ENCODE data around the gene TEX9.
"Not testable (repeated sequence)": the region's sequence is repeated elsewhere in the genome, so short reads cannot be mapped to it uniquely, and the experiment has no call there.

Gene TEX9

GRCh38 chr15:56394909-56395308 lies 29.7 kb downstream of the TEX9 start:
- Histone ChIP-seq H2AFZ (ENCODE audit: low read depth, low read length) (no peak overlapping the region), H3K9me3 (ENCODE audit: insufficient read depth, low read length) (no peaks in the 10 kb centered on the region), H3K27ac (ENCODE audit: low read length) (no peak overlapping the region), H3K36me3 (replicated peaks; ENCODE audit: low read depth, low read length) (peaks cover 8% of the 10 kb centered on the region), H4K20me1 (ENCODE audit: insufficient read depth, low read length) (no peaks in the 10 kb centered on the region), H3K4me3 (ENCODE audit: low read length) (no peak overlapping the region), H3K4me2 (ENCODE audit: low read length) (no peak overlapping the region), H3K79me2 (ENCODE audit: low read length) (no peaks in the 10 kb centered on the region), H3K9ac (ENCODE audit: low read length) (no peak overlapping the region), H3K4me1 (ENCODE audit: low read length) (no peaks in the 10 kb centered on the region), H3K27me3 (ENCODE audit: low read depth, low read length) (no peaks in the 10 kb centered on the region)
- no peak for TF ChIP-seq EZH2phosphoT487 (IDR thresholded peaks at IDR 0.05; ENCODE audit: low read depth)
- TF ChIP-seq, protein P1, sequence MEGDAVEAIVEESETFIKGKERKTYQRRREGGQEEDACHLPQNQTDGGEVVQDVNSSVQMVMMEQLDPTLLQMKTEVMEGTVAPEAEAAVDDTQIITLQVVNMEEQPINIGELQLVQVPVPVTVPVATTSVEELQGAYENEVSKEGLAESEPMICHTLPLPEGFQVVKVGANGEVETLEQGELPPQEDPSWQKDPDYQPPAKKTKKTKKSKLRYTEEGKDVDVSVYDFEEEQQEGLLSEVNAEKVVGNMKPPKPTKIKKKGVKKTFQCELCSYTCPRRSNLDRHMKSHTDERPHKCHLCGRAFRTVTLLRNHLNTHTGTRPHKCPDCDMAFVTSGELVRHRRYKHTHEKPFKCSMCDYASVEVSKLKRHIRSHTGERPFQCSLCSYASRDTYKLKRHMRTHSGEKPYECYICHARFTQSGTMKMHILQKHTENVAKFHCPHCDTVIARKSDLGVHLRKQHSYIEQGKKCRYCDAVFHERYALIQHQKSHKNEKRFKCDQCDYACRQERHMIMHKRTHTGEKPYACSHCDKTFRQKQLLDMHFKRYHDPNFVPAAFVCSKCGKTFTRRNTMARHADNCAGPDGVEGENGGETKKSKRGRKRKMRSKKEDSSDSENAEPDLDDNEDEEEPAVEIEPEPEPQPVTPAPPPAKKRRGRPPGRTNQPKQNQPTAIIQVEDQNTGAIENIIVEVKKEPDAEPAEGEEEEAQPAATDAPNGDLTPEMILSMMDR (IDR thresholded peaks at IDR 0.05; ENCODE audit: low read depth, low read length) = no peak

DNA sequence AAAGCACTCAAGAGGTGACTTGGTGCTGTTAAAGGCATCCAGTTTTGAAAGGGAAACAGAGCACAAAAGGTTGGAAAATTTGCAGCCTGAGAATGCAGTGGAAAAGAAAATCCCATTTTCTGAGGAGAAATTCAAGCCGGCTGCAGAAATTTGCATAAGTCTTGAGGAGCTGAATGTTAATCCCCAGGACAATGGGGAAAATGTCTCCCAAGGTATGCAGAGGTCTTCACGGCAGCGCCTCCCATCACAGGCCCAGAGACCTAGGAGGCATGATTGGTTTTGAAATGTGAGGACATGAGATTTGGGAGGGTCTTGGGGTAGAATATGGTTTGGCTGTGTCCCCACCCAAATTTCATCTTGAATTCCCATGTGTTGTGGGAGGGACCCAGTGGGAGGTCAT lies 32.1 kb downstream of the TEX9 start:
- not testable (repeated sequence) for H3K36me3 ChIP-seq (replicated peaks; ENCODE audit: low read depth, low read length); H3K4me2 ChIP-seq (ENCODE audit: low read length); H3K27ac ChIP-seq (ENCODE audit: low read length); H3K4me3 ChIP-seq (ENCODE audit: low read length); H3K79me2 ChIP-seq (ENCODE audit: low read length); H3K9me3 ChIP-seq (ENCODE audit: insufficient read depth, low read length); H3K27me3 ChIP-seq (ENCODE audit: low read depth, low read length); H3K4me1 ChIP-seq (ENCODE audit: low read length); H2AFZ ChIP-seq (ENCODE audit: low read depth, low read length); H3K9ac ChIP-seq (ENCODE audit: low read length); H4K20me1 ChIP-seq (ENCODE audit: insufficient read depth, low read length)

DNA sequence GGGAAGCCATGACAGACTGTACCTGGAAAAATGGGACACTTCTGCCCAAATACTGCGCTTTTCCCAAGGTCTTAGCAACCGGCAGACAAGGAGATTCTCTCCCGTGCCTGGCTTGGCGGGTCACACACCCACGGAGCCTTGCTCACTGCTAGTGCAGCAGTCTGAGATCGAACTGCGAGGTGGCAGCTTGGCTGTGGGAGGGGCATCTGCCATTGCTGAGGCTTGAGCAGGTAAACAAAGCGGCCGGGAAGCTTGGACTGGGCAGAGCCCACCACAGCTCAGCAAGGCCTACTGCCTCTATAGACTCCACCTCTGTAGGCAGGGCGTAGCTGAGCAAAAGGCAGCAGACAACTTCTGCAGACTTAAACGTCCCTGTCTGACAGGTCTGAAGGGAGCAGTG lies 34.0 kb downstream of the TEX9 start:
- H3K27me3 ChIP-seq (ENCODE audit: low read depth, low read length); H4K20me1 ChIP-seq (ENCODE audit: insufficient read depth, low read length); H3K4me1 ChIP-seq (ENCODE audit: low read length); H2AFZ ChIP-seq (ENCODE audit: low read depth, low read length); H3K4me3 ChIP-seq (ENCODE audit: low read length); H3K27ac ChIP-seq (ENCODE audit: low read length); H3K79me2 ChIP-seq (ENCODE audit: low read length); H3K36me3 ChIP-seq (replicated peaks; ENCODE audit: low read depth, low read length); H3K9ac ChIP-seq (ENCODE audit: low read length); H3K4me2 ChIP-seq (ENCODE audit: low read length); H3K9me3 ChIP-seq (ENCODE audit: insufficient read depth, low read length): not testable (repeated sequence)

- H3K4me2 ChIP-seq (ENCODE audit: low read length) = no peak overlapping the region
- H3K9me3 ChIP-seq (ENCODE audit: insufficient read depth, low read length) = no peaks in the 10 kb centered on the region
- H3K4me1 ChIP-seq (ENCODE audit: low read length) = peaks cover 11% of the 10 kb centered on the region
- H2AFZ ChIP-seq (ENCODE audit: low read depth, low read length) = no peak overlapping the region
- TF ChIP-seq, protein P1 (IDR thresholded peaks at IDR 0.05; ENCODE audit: low read depth, low read length) = no peak
- TF ChIP-seq EZH2phosphoT487 (IDR thresholded peaks at IDR 0.05; ENCODE audit: low read depth) = no peak
- no peak overlapping the region for H3K9ac ChIP-seq (ENCODE audit: low read length)
- peaks cover 13% of the 10 kb centered on the region for H3K36me3 ChIP-seq (replicated peaks; ENCODE audit: low read depth, low read length)
- no peak overlapping the region for H3K27ac ChIP-seq (ENCODE audit: low read length)
- no peak overlapping the region for H3K4me3 ChIP-seq (ENCODE audit: low read length)
- H3K79me2 ChIP-seq (ENCODE audit: low read length) = no peaks in the 10 kb centered on the region
- no peaks in the 10 kb centered on the region for H4K20me1 ChIP-seq (ENCODE audit: insufficient read depth, low read length)
- H3K27me3 ChIP-seq (ENCODE audit: low read depth, low read length) = no peaks in the 10 kb centered on the region
Observed at GRCh38 chr15:56410721-56411120, 45.5 kb downstream of the TEX9 start.

DNA sequence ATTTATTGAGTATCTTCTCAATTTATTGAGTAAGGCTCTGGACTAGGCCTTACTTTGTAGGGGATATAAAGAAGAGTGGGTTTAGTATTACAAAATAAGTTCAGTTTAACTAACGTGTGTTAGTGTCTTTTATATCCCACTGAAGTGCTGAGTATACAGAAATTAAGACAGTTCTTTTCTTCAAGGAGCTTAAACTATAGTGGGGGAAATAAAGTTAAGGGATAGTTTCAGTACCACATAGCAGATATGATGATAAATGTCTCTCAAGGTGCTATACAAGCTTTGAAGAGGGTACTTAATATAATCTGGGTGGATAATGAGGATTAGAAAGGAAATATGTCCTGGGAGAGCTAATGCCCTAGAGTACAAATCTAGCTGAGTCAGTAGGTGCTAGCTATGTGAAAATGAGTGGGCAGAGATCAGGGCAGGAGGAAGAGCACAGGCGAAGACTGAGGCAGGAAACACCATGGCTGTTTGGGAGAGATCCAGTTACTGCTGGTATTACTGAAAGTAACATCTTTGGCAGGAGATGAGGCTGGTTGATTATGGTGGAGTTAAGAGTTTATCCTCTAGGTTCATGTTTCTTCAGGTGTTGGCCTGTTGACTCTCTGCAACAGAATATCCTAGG lies 46.0 kb downstream of the TEX9 start:
- peaks cover 11% of the 10 kb centered on the region for H3K4me1 ChIP-seq (ENCODE audit: low read length)
- no peaks in the 10 kb centered on the region for H3K79me2 ChIP-seq (ENCODE audit: low read length)
- no peak overlapping the region for H3K4me2 ChIP-seq (ENCODE audit: low read length)
- H3K36me3 ChIP-seq (replicated peaks; ENCODE audit: low read depth, low read length) = peaks cover 13% of the 10 kb centered on the region
- H3K4me3 ChIP-seq (ENCODE audit: low read length) = no peak overlapping the region
- H3K27me3 ChIP-seq (ENCODE audit: low read depth, low read length) = no peaks in the 10 kb centered on the region
- no peak for TF ChIP-seq EZH2phosphoT487 (IDR thresholded peaks at IDR 0.05; ENCODE audit: low read depth)
- TF ChIP-seq, protein P1 (IDR thresholded peaks at IDR 0.05; ENCODE audit: low read depth, low read length) = no peak
- H4K20me1 ChIP-seq (ENCODE audit: insufficient read depth, low read length) = no peaks in the 10 kb centered on the region
- no peak overlapping the region for H3K27ac ChIP-seq (ENCODE audit: low read length)
- no peak overlapping the region for H2AFZ ChIP-seq (ENCODE audit: low read depth, low read length)
- no peaks in the 10 kb centered on the region for H3K9me3 ChIP-seq (ENCODE audit: insufficient read depth, low read length)
- H3K9ac ChIP-seq (ENCODE audit: low read length) = no peak overlapping the region

DNA sequence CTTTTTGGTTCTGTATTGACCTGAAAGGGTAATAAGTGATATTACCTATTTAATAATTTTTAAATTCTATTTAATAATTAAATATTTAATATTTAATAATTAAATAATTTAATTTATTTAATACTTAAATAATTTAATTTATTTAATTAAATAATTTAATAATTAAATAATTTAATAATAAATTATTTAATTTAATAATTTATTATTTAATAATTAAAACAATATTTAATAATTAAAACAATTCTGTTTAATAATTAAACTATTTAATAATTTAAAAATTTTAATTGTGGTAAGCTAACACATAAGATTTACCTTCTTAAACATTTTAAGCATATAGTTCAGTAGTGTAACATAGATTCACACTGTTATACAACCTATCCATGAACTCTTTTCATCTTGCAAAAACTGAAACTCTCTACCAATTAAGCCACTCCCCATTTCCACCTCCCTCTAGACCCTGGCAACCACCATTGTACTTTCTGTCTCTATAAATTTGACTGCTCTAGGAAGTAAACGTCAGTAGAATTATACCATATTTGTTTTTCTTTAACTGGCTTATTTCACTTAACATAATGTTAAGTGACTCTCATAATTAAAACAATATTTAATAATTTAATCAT lies 48.0 kb downstream of the TEX9 start:
- H3K4me1 ChIP-seq (ENCODE audit: low read length) = peaks cover 11% of the 10 kb centered on the region
- H4K20me1 ChIP-seq (ENCODE audit: insufficient read depth, low read length); H3K27me3 ChIP-seq (ENCODE audit: low read depth, low read length); H2AFZ ChIP-seq (ENCODE audit: low read depth, low read length); H3K79me2 ChIP-seq (ENCODE audit: low read length); H3K36me3 ChIP-seq (replicated peaks; ENCODE audit: low read depth, low read length); H3K4me2 ChIP-seq (ENCODE audit: low read length); H3K9ac ChIP-seq (ENCODE audit: low read length); H3K4me3 ChIP-seq (ENCODE audit: low read length); H3K9me3 ChIP-seq (ENCODE audit: insufficient read depth, low read length); H3K27ac ChIP-seq (ENCODE audit: low read length): not testable (repeated sequence)
